Mucosa of stomach (tissue), 1 donor: Measurements from ENCODE around the gene HYDIN.
"Not testable (repeated sequence)": the region's sequence is repeated elsewhere in the genome, so short reads cannot be mapped to it uniquely, and the experiment has no call there.

Experiments
- H3K27me3 ChIP-seq: one replicate; pipeline ENCODE4 v1.7.0; 2013; ENCODE audit warnings: mild to moderate bottlenecking, low read length; ENCODE audit not compliant: control insufficient read depth, insufficient read depth
- H3K36me3 ChIP-seq: one replicate; pipeline ENCODE4 v1.7.0; 2013; ENCODE audit warnings: low read length; ENCODE audit not compliant: control insufficient read depth, insufficient read depth
- H3K4me1 ChIP-seq: one replicate; pipeline ENCODE4 v1.7.0; 2013; ENCODE audit warnings: mild to moderate bottlenecking, low read length; ENCODE audit not compliant: control insufficient read depth, insufficient read depth
- H3K4me3 ChIP-seq: one replicate; pipeline ENCODE4 v1.7.0; 2013; ENCODE audit warnings: low read length
- H3K9ac ChIP-seq: one replicate; pipeline ENCODE4 v1.7.0; 2013; ENCODE audit warnings: mild to moderate bottlenecking, low read length, moderate library complexity
- H3K9me3 ChIP-seq: one replicate; pipeline ENCODE4 v1.7.0; 2013; ENCODE audit warnings: mild to moderate bottlenecking, low read length, moderate library complexity; ENCODE audit not compliant: control insufficient read depth
- donor health status: Pancreatic carcinoma.

HYDIN gene

DNA sequence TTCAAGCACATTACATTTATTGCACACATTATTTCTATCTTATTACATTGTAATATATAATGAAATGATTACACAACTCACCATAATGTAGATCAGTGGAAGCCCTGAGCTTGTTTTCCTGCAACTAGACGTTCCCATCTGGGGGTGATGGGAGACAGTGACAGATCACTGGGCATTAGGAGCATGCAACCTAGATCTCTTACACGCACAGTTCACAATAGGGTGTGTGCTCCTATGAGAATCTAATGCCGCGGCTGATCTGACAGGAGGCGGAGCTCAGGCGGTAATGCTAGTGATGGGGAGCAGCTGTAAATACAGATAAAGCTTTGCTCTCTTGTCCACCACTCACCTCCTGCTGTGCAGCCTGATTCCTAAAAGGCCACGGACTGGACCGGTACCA is 69.5 kb downstream of the HYDIN start:
- H3K27me3 ChIP-seq, H3K9ac ChIP-seq, H3K36me3 ChIP-seq, H3K4me1 ChIP-seq, H3K9me3 ChIP-seq, H3K4me3 ChIP-seq: not testable (repeated sequence)

DNA sequence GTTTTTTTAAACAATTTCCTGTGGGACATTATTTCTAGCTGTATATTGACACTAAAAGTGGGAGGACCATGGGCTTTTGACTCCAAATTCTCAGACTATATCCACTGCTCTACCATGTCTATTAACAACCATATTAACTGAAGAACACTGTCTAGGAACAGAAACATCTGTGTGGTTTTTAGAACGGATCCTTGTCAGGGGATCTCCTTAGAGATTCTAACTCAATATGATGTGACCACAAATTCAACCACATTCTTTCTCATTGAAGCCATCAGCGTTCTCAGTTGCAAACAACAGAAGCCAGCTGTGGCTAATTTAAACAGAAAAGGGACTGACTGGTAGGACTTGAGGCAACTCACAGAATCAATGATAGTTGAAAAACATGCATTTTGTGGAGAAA is 73.2 kb downstream of the HYDIN start:
- not testable (repeated sequence) for H3K9ac ChIP-seq, H3K4me3 ChIP-seq, H3K9me3 ChIP-seq, H3K27me3 ChIP-seq, H3K36me3 ChIP-seq, H3K4me1 ChIP-seq

DNA sequence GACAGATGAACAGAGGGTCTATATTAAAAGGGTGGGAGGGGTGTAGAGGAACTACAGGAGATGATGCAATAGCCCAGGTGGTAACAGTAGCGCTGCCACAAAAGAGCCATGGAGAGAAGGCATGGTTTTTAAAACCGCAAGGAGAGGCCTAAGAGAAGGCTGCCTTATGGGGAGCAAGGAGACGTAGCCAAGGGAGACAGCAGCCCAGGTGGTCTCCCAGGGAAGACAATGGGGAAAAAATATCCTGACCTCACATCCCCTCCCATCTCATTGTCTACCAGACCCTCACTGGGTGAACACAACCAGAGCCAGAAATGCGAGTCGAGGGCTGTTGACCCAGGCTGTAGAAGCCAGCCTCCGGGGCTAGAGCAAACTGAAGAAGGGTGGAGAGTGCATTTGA is 77.2 kb downstream of the HYDIN start:
- H3K36me3 ChIP-seq, H3K9me3 ChIP-seq, H3K4me3 ChIP-seq, H3K4me1 ChIP-seq, H3K27me3 ChIP-seq, H3K9ac ChIP-seq: not testable (repeated sequence)

DNA sequence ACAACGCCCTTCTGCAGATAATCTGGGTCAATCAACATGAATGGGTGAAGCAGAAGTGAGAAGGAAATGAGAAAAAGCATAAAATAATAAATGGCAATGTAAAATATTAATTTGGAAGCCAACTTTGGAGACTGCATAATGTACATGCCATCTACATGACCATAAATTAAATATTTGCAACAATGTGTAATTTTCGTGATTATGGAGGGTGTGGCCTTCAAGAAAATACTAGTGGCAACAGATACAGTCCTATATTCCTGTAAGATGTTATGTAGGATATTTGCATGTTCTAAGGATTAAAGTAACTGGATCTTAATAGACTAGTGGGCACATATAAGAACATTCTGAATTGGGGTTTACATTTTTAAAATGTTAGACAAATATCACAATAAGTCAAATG is 78.9 kb downstream of the HYDIN start:
- H3K9ac ChIP-seq, H3K4me3 ChIP-seq, H3K4me1 ChIP-seq, H3K36me3 ChIP-seq, H3K27me3 ChIP-seq, H3K9me3 ChIP-seq: not testable (repeated sequence)

DNA sequence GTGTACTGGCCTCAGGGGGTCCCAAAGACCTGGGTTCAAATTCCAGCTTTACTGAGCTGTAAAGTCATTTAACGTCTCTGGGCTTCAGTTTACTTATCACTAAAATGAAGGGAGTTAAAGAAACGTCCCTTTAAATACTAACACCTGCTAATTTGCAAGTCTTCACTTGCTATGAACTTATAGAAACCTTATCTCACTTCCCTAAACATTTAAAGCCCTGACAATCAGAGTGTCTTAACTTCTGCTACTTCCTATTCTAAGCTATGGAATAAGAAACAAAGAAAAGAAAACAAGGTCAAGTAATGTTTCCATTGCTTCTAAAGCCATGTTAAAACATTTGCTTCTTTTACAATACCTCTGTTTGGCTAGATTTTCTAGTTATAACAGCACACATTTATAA is 87.3 kb downstream of the HYDIN start:
- not testable (repeated sequence) for H3K4me3 ChIP-seq, H3K27me3 ChIP-seq, H3K4me1 ChIP-seq, H3K9ac ChIP-seq, H3K36me3 ChIP-seq, H3K9me3 ChIP-seq

DNA sequence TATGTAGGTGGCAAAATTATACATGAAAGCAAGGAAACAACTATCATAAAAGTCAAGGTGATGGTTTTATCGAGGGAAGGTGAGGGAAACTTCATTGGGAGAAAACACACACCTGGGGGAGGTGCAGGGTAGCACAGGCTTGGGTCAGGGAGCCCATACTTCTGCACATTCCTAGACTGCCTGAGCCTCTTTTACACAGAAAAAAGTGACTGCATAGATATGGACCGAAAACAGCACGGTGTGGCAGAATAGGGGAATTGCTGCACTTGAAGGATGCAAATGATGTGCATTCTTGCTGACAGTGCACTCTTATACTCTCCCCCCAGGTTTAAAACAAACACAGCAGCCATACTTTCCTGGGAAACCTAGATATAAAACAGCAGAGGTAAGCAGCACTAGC is 120.0 kb downstream of the HYDIN start:
- H3K36me3 ChIP-seq, H3K27me3 ChIP-seq, H3K9ac ChIP-seq, H3K9me3 ChIP-seq, H3K4me1 ChIP-seq, H3K4me3 ChIP-seq: not testable (repeated sequence)

DNA sequence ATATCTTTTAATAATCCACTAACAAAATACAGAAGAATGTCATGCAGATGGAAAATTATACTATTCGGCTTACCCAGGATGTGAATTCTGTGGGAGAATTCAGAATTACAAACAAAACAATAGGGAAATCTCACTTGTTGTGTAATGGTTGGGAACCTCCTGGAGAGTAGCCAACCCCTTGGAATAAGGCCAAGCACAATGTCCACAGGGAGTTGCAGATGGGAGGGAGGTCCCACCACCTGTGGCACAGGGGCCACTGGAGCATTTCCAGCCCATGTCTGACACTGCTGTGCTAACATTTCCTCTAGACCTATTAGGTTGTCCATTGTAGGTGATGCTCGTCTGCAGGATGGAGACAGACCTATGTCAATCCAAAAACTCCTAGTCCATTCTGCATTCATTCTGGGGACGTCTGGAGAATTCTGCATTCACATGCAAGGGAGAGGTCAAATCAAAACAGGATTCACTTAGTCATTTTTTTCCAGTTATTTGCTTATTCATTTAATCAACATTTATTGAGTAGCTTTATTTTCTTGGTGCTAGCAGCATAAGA is 120.8 kb downstream of the HYDIN start:
- H3K36me3 ChIP-seq, H3K4me3 ChIP-seq, H3K9me3 ChIP-seq, H3K9ac ChIP-seq, H3K27me3 ChIP-seq, H3K4me1 ChIP-seq: not testable (repeated sequence)

DNA sequence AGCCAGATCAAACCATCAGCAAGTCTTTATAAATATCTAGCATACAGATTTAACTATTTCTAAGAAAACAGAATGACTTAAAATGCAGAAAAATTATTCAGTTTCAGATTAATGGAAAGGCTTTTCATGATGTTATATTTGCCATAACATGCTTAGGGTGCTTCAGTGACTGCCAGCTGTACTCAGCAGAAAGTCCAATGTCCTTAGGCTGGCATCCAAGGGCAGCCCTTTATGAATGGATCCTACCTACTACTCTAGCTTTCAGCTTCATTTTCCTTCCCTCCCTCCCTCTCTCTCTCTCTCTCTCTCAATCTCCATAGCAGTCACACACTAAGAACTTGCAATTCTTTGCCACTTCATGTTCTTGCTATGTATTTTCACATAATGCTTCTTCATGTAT is 124.6 kb downstream of the HYDIN start:
- H3K27me3 ChIP-seq, H3K9ac ChIP-seq, H3K4me1 ChIP-seq, H3K36me3 ChIP-seq, H3K4me3 ChIP-seq, H3K9me3 ChIP-seq: not testable (repeated sequence)

DNA sequence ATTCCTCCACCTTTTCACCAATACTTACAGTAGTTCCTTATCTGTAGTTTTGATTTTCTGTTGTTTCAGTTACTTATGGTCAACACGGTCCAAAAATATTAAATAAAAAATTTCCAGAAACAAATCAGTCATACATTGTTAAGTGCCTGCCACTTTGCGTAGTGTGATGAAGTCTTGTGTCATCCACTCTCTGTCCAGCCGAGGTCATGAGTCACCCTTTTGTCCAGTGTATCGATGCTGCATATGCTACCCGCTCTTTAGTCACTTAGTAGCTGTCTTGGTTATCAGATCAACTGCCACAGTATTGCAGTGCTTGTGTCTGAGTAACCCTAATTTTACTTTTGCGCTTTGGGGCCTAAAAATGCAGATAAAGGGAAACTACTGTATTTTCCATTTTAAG is 146.9 kb downstream of the HYDIN start:
- H3K27me3 ChIP-seq, H3K9me3 ChIP-seq, H3K4me1 ChIP-seq, H3K4me3 ChIP-seq, H3K36me3 ChIP-seq, H3K9ac ChIP-seq: not testable (repeated sequence)

DNA sequence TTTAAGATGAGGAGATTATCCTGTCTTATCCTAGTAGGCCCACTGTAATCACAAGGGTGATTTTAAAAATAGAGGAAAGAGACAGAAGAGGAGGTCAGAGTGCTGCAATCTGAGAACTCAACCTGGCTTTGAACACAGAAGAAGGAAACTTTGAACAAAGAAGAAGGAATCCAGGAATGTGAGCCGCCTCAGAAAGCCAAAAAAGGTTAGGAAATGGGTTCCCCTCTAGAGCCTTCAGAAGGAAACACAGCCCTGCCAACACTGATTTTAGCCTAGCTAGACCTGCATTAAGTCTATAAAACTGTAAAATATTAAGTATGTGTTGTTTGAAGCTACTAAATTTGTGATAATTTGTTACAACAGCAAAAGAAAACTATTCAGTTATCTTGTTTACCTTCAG is 149.7 kb downstream of the HYDIN start:
- H3K27me3 ChIP-seq, H3K4me3 ChIP-seq, H3K36me3 ChIP-seq, H3K9me3 ChIP-seq, H3K4me1 ChIP-seq, H3K9ac ChIP-seq: not testable (repeated sequence)

DNA sequence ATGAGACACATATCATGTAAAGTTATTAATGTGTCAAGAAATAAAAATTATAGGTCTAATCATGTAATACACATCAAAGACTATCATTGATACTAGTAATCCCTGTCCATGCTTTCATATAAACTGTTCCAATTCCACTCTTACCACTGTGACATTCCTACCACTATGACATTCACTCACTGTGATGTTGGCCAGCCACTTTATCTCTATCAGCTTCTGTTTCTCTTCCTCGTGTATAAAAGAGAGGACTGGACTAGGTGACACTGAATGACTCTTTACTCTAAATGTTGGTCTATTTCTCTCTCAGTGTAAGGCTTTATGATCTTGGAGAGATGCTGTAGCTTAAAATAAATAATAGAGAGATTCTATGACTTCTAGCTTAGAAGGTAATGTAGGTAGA is 150.3 kb downstream of the HYDIN start:
- not testable (repeated sequence) for H3K4me1 ChIP-seq, H3K27me3 ChIP-seq, H3K36me3 ChIP-seq, H3K4me3 ChIP-seq, H3K9ac ChIP-seq, H3K9me3 ChIP-seq

DNA sequence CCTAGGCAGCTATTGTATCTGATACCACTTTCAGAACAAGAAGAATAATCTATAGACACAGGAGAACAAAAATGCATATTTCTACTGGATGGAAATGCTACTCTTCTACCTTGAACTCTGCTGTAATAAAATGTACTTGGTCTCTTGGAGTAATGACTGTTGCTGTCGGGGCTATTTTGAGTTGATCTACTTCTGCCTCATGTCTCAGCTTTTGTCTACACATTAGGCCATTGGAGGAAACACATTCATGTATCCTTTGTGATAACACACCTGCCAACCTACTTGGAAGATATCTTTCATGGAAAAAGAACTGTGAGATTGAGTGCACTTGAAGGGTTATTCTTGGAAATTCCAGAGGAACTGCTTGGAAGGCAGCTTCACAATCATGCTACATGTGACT is 159.9 kb downstream of the HYDIN start:
- H3K27me3 ChIP-seq, H3K9ac ChIP-seq, H3K4me3 ChIP-seq, H3K9me3 ChIP-seq, H3K4me1 ChIP-seq, H3K36me3 ChIP-seq: not testable (repeated sequence)

DNA sequence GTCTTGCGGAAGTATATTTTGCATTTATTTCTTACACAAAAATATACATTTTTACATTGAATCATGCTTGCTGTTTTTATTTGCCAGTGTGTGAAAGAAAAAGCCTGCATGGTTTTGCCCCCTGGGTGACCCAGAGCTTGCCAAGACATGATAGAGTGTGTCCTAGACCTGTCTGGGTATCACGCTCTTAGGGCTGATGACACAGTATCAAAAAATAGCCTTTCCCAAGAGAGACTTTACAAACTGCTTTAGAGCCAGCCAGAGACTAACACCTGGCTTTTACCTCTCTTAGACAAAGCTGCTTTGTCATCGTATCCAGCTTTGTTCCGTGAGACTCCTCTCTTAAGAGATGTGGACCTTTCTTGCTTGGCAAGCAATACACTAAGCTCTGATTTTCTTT is 160.7 kb downstream of the HYDIN start:
- H3K27me3 ChIP-seq, H3K9ac ChIP-seq, H3K4me3 ChIP-seq, H3K4me1 ChIP-seq, H3K36me3 ChIP-seq, H3K9me3 ChIP-seq: not testable (repeated sequence)
